Progenitor cell of endocrine pancreas (in vitro differentiated cells): Measurements from ENCODE around the gene SNAPIN. TPM values are rescaled to one million over a fixed set of nuclear protein-coding genes. Genes with fewer than 3 reads are reported as not detected.
A peak's percentile ranks its signal among the peaks of the same experiment; 100 is the strongest.

ENCODE experiments used
- DNase-seq: peaks from one replicate; pipeline ENCODE4 v3.0.0; 2021; ENCODE audit warnings: low spot score; ENCODE audit not compliant: unreplicated experiment
- H3K27ac Mint-ChIP-seq: 2 replicates; pipeline ENCODE4 v1.8.0; 2021; ENCODE audit warnings: mild to moderate bottlenecking, moderate library complexity, mixed read lengths
- H3K27me3 Mint-ChIP-seq: 2 replicates; pipeline ENCODE4 v1.8.0; 2021; ENCODE audit warnings: mixed read lengths
- H3K36me3 Mint-ChIP-seq: 2 replicates; pipeline ENCODE4 v1.8.0; 2022; ENCODE audit warnings: mixed read lengths; ENCODE audit not compliant: insufficient read depth
- H3K4me1 Mint-ChIP-seq: 2 replicates; pipeline ENCODE4 v1.8.0; 2021; ENCODE audit warnings: low read depth, mixed read lengths
- H3K4me3 Mint-ChIP-seq: 2 replicates; pipeline ENCODE4 v1.8.0; 2021; ENCODE audit warnings: low read depth, mild to moderate bottlenecking, moderate library complexity, mixed read lengths
- H3K9me3 Mint-ChIP-seq: 2 replicates; pipeline ENCODE4 v1.8.0; 2021; ENCODE audit warnings: low read depth, mixed read lengths
- CTCF ChIP-seq: fragments of 200-600 bp; sonication (generic); IDR thresholded peaks from one replicate; pipeline ENCODE4 v1.5.0; 2021; ENCODE audit warnings: antibody characterized with exemption, mild to moderate bottlenecking; ENCODE audit not compliant: unreplicated experiment
- total RNA-seq: library from RNA; stranded (reverse); gene quantifications from 2 replicates; pipeline ENCODE4 v1.2.1, GENCODE V29; 2021

The SNAPIN gene
- total RNA-seq, 1 donor from 2014 or later: 38.0 TPM

- H3K27ac Mint-ChIP-seq: peak overlapping the region; percentile 92
- H3K36me3 Mint-ChIP-seq: peaks cover 14% of the 10 kb centered on the region
- TF ChIP-seq CTCF: no peak
- H3K27me3 Mint-ChIP-seq: no peaks in the 10 kb centered on the region
- no peak for DNase-seq
- H3K4me1 Mint-ChIP-seq: peaks cover 25% of the 10 kb centered on the region
- H3K4me3 Mint-ChIP-seq: no peak overlapping the region
- H3K9me3 Mint-ChIP-seq: no peaks in the 10 kb centered on the region
These were observed 9.2 kb upstream of the SNAPIN start for GRCh38 chr1:153649137-153649862.

GRCh38 chr1:153649863-153650235 lies 8.7 kb upstream of the SNAPIN start:
- peak overlapping the region; percentile 60 for H3K27ac Mint-ChIP-seq
- H3K9me3 Mint-ChIP-seq: no peaks in the 10 kb centered on the region
- DNase-seq: no peak
- H3K36me3 Mint-ChIP-seq: peaks cover 13% of the 10 kb centered on the region
- peaks cover 24% of the 10 kb centered on the region for H3K4me1 Mint-ChIP-seq
- no peak for TF ChIP-seq CTCF
- H3K27me3 Mint-ChIP-seq: no peaks in the 10 kb centered on the region
- no peak overlapping the region for H3K4me3 Mint-ChIP-seq

- H3K4me1 Mint-ChIP-seq: peaks cover 25% of the 10 kb centered on the region
- no peak for TF ChIP-seq CTCF
- H3K9me3 Mint-ChIP-seq: no peaks in the 10 kb centered on the region
- no peak overlapping the region for H3K27ac Mint-ChIP-seq
- H3K4me3 Mint-ChIP-seq: no peak overlapping the region
- H3K36me3 Mint-ChIP-seq: peaks cover 2% of the 10 kb centered on the region
- H3K27me3 Mint-ChIP-seq: no peaks in the 10 kb centered on the region
- no peak for DNase-seq
These were observed 6.7 kb upstream of the SNAPIN start for GRCh38 chr1:153651771-153652170.

- DNase-seq: no peak
- Mint-ChIP-seq H3K9me3 (no peaks in the 10 kb centered on the region), H3K4me3 (no peak overlapping the region), H3K4me1 (peaks cover 20% of the 10 kb centered on the region), H3K36me3 (no peaks in the 10 kb centered on the region), H3K27ac (no peak overlapping the region), H3K27me3 (no peaks in the 10 kb centered on the region)
- TF ChIP-seq CTCF: no peak
These were observed 5.5 kb upstream of the SNAPIN start for GRCh38 chr1:153652805-153653500.

GRCh38 chr1:153655333-153655732 lies 3.2 kb upstream of the SNAPIN start:
- DNase-seq: no peak
- TF ChIP-seq CTCF: no peak
- Mint-ChIP-seq H3K27me3 (no peaks in the 10 kb centered on the region), H3K36me3 (no peaks in the 10 kb centered on the region), H3K4me3 (no peak overlapping the region), H3K9me3 (no peaks in the 10 kb centered on the region), H3K4me1 (peaks cover 19% of the 10 kb centered on the region), H3K27ac (peak overlapping the region; percentile 85)
